Thyroid gland (tissue), 4 donors: Measurements from ENCODE around the gene TMEM229B.

Experiments used
- POLR2A ChIP-seq, 2 donors: fragments of 450-650 bp; IDR thresholded peaks; one replicate each; pipeline ENCODE4 v1.6.1; 2017; ENCODE audit warnings: antibody characterized with exemption in 2 of 2, mild to moderate bottlenecking in 2 of 2, moderate library complexity in 1 of 2
- TF ChIP-seq, protein P1 (sequence below), 6 experiments: fragments of 200-600 bp in 3 of 6; fragments of 450-650 bp in 3 of 6; sonication (generic) in 3 of 6; IDR thresholded peaks; one replicate each; pipeline ENCODE4 v1.5.1; 2016 to 2019; ENCODE audit warnings: antibody characterized with exemption in 6 of 6, mild to moderate bottlenecking in 2 of 6, inconsistent platforms in 1 of 6, moderate library complexity in 1 of 6

DNA sequence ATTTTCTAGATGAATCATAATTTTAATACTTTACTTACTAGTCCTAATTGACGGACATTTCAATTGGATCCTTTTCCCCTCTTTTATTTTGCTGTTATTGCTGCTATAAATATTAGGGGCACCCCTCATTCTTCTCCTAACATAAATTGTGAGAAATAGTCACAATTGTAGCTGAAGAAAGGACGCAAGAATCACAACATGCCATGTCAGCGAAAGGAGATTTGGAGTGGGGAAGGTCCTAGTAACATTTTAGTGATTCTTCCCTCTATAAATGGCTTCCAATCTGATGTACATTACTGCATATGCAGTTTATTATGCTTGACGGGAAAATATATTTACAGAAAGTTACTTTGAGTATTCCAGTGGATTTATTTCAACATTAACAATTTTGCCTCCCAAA, 36.9 kb upstream of the TMEM229B start:
- TF ChIP-seq, protein P1, sequence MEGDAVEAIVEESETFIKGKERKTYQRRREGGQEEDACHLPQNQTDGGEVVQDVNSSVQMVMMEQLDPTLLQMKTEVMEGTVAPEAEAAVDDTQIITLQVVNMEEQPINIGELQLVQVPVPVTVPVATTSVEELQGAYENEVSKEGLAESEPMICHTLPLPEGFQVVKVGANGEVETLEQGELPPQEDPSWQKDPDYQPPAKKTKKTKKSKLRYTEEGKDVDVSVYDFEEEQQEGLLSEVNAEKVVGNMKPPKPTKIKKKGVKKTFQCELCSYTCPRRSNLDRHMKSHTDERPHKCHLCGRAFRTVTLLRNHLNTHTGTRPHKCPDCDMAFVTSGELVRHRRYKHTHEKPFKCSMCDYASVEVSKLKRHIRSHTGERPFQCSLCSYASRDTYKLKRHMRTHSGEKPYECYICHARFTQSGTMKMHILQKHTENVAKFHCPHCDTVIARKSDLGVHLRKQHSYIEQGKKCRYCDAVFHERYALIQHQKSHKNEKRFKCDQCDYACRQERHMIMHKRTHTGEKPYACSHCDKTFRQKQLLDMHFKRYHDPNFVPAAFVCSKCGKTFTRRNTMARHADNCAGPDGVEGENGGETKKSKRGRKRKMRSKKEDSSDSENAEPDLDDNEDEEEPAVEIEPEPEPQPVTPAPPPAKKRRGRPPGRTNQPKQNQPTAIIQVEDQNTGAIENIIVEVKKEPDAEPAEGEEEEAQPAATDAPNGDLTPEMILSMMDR (IDR thresholded peaks at IDR 0.05) = no peak
- no peak for TF ChIP-seq POLR2A (IDR thresholded peaks at IDR 0.05)
